Esophagus mucosa (tissue), 1 donor: Measurements from ENCODE around the gene UNC5CL. TPM values are rescaled to one million over a fixed set of nuclear protein-coding genes. Genes with fewer than 3 reads are reported as not detected.

Experiments used
- total RNA-seq: library from RNA; stranded (reverse); gene quantifications from one replicate; pipeline ENCODE4 v1.2.4, GENCODE V29; 2023
- donor health status: DM: yes; HTN: yes; CAD: no.

The UNC5CL gene
- total RNA-seq, 1 donor from 2014 or later: 0.56 TPM

Other genes starting within 250 kb of the UNC5CL start
- gene TSPO2, start 3.2 kb upstream of the UNC5CL start, total RNA-seq: not detected
- gene APOBEC2, start 14.0 kb upstream of the UNC5CL start, total RNA-seq: not detected
- gene OARD1, start 33.1 kb upstream of the UNC5CL start, total RNA-seq: 17.4 TPM
- gene NFYA, start 33.8 kb upstream of the UNC5CL start, total RNA-seq: 9.6 TPM
- 0.16 TPM for gene TREML1, start 115.1 kb upstream of the UNC5CL start, total RNA-seq
- gene TREM2, start 123.9 kb upstream of the UNC5CL start, total RNA-seq: 1.7 TPM
- gene TREML2, start 161.9 kb upstream of the UNC5CL start, total RNA-seq: 0.04 TPM
- not detected for gene TREML4, start 189.1 kb upstream of the UNC5CL start, total RNA-seq
- 0.20 TPM for gene TREM1, start 247.5 kb upstream of the UNC5CL start, total RNA-seq